Measurements from ENCODE around the gene MOGAT3.

Gene MOGAT3

DNA sequence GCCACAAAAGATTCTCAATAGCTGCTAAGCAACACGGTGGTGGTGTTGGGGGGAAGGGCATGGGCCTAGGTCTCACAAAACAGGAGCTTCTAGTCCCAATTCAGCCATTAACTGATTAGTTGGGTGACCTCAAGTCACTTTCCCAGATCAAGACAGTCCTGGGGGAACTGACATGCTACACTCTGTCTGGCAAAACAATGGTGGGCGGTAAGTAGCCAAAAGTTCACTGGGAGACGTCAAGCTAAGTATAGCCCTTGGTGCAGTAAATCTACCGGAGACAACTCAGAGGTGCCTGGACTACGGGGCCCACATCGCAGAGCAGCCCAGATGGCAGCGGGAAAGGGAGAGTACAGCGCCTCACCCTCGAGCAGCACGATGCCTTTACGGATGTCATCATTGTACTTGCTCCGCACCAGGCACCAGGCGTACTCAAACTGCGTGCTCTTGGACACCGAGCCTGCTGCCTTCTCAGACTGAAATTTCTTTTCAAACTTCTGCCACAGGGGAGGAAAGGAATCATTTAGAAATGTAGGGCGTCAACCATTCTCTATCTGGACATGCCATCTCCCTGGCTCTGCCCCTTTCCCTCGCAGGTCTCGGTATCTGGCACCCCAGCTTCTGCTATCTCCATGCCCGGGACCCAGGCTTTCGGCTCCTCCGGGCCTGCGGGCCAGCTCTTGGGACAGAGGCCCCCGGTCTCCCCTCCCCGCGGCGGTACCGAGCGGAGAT lies 43.0 kb upstream of the MOGAT3 start:
- Histone ChIP-seq H3K4me3 (ENCODE audit: control insufficient read depth in 1 of 7, extremely low read depth in 1 of 7, insufficient read depth in 4 of 7, low read depth in 2 of 7, low read length in 6 of 7) (peak overlapping the region; percentile 30 to 97 (median 92)), H3K4me1 (ENCODE audit: control extremely low read depth in 1 of 4, control insufficient read depth in 4 of 4, insufficient read depth in 4 of 4, low read length in 3 of 4) (peaks cover 0 to 60% (median 54%) of the 10 kb centered on the region in 4 experiments), H3K27me3 (replicated peaks in 2 of 5; ENCODE audit: control insufficient read depth in 4 of 5, insufficient read depth in 5 of 5, low read length in 4 of 5) (no peaks in the 10 kb centered on the region), H3K27ac (ENCODE audit: insufficient read depth in 1 of 2, low read depth in 1 of 2, low read length in 2 of 2, poor library complexity in 1 of 2, severe bottlenecking in 2 of 2) (peak overlapping the region; percentile 79 to 90), H3K36me3 (ENCODE audit: control insufficient read depth in 4 of 4, insufficient read depth in 4 of 4, low read length in 3 of 4) (peaks cover 2 to 36% (median 8%) of the 10 kb centered on the region in 4 experiments), H3K9me3 (ENCODE audit: control extremely low read depth in 1 of 5, control insufficient read depth in 4 of 5, insufficient read depth in 2 of 5, low read depth in 1 of 5, low read length in 4 of 5) (no peaks in the 10 kb centered on the region)
- ChIA-PET CTCF (interaction anchor here (0.5 to 4.7 kb wide), 22 partner anchors 9 to 1092 kb away, joined by 3 to 57 read pairs (median 3); partner anchors contain the start of genes PLOD3 and ZNHIT1), POLR2A (interaction anchor here (0.6 to 2.7 kb wide), 3 partner anchors 26 to 689 kb away, joined by 3 to 12 read pairs (median 3); partner anchors contain the start of genes PLOD3 and ZNHIT1)
- 15% methylated on average over 27 of the region's 28 CpGs for WGBS (ENCODE audit: insufficient coverage)
- DNase-seq = peak in 2 of 3 donors; percentile 80 to 87

DNA sequence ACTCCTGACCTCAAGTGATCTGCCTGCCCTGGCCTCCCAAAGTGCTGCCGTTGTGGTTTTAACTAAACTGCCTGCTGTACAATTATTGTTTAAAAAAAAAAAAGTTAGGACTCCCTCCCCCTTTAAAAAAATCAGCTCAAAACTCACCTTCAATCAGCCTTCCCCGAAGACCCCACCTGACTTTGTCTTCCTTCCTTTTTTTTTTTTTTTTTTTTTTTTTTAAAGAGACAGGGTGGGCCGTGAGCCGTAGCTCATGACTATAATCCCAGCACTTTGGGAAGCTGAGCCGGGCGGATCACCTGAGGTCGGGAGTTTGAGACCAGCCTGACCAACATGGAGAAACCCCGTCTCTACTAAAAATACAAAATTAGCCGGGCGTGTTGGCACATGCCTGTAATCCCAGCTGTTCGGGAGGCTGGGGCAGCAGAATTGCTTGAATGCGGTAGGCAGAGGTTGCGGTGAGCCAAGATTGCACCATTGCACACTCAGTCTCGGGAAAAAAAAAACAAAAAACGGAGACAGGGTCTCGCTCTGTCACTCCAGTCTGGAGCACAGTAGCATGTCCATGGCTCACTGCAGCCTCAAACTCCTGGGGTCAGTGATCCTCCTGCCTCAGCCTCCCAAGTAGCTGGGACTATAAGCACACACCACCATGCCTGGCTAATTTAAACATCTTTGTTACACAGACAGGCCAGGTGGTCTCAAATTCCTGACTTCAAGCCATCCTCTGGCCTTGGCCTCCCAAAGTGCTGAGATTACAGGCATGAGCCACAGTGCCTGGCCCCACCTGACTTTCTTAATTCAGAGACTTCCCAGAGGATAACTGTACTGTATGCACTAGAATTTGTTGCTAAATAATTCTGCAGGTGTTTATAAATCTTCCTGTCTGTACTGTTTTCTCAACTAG lies 40.9 kb upstream of the MOGAT3 start:
- DNase-seq = peak; percentile 32 to 81 (median 78)
- H3K9me3 ChIP-seq (ENCODE audit: control extremely low read depth in 1 of 5, control insufficient read depth in 4 of 5, insufficient read depth in 2 of 5, low read depth in 1 of 5, low read length in 4 of 5) = no peaks in the 10 kb centered on the region
- H3K4me3 ChIP-seq (ENCODE audit: control insufficient read depth in 1 of 7, extremely low read depth in 1 of 7, insufficient read depth in 4 of 7, low read depth in 2 of 7, low read length in 6 of 7) = peak overlapping the region in 3 of 7 experiments; percentile 38 to 43 (median 41)
- CTCF ChIA-PET = interaction anchor here (0.6 to 4.7 kb wide), 5 partner anchors 17 to 108 kb away, joined by 3 to 57 read pairs (median 3); partner anchors contain the start of genes PLOD3 and ZNHIT1
- WGBS (ENCODE audit: insufficient coverage) = 66% methylated on average over 7 of the region's 16 CpGs
- H3K27ac ChIP-seq (ENCODE audit: insufficient read depth in 1 of 2, low read depth in 1 of 2, low read length in 2 of 2, poor library complexity in 1 of 2, severe bottlenecking in 2 of 2) = peak overlapping the region in 1 of 2 experiments; percentile 29
- peaks cover 0 to 28% (median 5%) of the 10 kb centered on the region in 4 experiments for H3K36me3 ChIP-seq (ENCODE audit: control insufficient read depth in 4 of 4, insufficient read depth in 4 of 4, low read length in 3 of 4)
- peaks cover 2 to 80% (median 74%) of the 10 kb centered on the region in 4 experiments for H3K4me1 ChIP-seq (ENCODE audit: control extremely low read depth in 1 of 4, control insufficient read depth in 4 of 4, insufficient read depth in 4 of 4, low read length in 3 of 4)
- POLR2A ChIA-PET = interaction anchor here (0.6 kb wide), 1 partner anchor 64 kb away, joined by 3 read pairs; no protein-coding TSS in a partner anchor
- no peaks in the 10 kb centered on the region for H3K27me3 ChIP-seq (replicated peaks in 2 of 5; ENCODE audit: control insufficient read depth in 4 of 5, insufficient read depth in 5 of 5, low read length in 4 of 5)

DNA sequence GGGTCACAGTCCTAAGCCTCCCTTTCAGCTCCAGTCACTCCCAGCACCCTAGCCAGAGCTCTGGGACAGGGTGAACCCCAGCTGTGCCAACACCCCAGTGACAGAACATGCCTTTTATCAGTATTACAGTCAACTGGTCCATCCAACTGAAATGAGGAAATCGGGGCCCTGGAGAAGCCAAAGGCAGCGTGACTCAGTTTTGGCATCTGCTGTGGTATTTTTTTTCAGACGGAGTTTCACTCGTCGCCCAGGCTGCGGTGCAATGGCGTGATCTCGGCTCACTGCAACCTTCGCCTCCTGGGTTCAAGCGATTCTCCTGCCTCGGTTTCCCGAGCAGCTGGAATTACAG lies 40.2 kb upstream of the MOGAT3 start:
- DNase-seq = peak in 2 of 3 donors; percentile 56 to 67
- Histone ChIP-seq H3K4me1 (ENCODE audit: control extremely low read depth in 1 of 4, control insufficient read depth in 4 of 4, insufficient read depth in 4 of 4, low read length in 3 of 4) (peaks cover 2 to 87% (median 79%) of the 10 kb centered on the region in 4 experiments), H3K27me3 (replicated peaks in 2 of 5; ENCODE audit: control insufficient read depth in 4 of 5, insufficient read depth in 5 of 5, low read length in 4 of 5) (no peaks in the 10 kb centered on the region), H3K36me3 (ENCODE audit: control insufficient read depth in 4 of 4, insufficient read depth in 4 of 4, low read length in 3 of 4) (peaks cover 0 to 26% (median 5%) of the 10 kb centered on the region in 4 experiments), H3K4me3 (ENCODE audit: control insufficient read depth in 1 of 7, extremely low read depth in 1 of 7, insufficient read depth in 4 of 7, low read depth in 2 of 7, low read length in 6 of 7) (peak overlapping the region in 3 of 7 experiments; percentile 9 to 38 (median 26)), H3K27ac (ENCODE audit: insufficient read depth in 1 of 2, low read depth in 1 of 2, low read length in 2 of 2, poor library complexity in 1 of 2, severe bottlenecking in 2 of 2) (peak overlapping the region in 1 of 2 experiments; percentile 70), H3K9me3 (ENCODE audit: control extremely low read depth in 1 of 5, control insufficient read depth in 4 of 5, insufficient read depth in 2 of 5, low read depth in 1 of 5, low read length in 4 of 5) (no peaks in the 10 kb centered on the region)
- CTCF ChIA-PET = interaction anchor here (0.8 to 1.0 kb wide), 2 partner anchors 23 to 42 kb away, joined by 3 to 5 read pairs; partner anchors contain the start of genes PLOD3 and ZNHIT1
- WGBS (ENCODE audit: insufficient coverage) = 55% methylated on average over 12 of the region's 12 CpGs
- POLR2A ChIA-PET = no interaction called here

DNA sequence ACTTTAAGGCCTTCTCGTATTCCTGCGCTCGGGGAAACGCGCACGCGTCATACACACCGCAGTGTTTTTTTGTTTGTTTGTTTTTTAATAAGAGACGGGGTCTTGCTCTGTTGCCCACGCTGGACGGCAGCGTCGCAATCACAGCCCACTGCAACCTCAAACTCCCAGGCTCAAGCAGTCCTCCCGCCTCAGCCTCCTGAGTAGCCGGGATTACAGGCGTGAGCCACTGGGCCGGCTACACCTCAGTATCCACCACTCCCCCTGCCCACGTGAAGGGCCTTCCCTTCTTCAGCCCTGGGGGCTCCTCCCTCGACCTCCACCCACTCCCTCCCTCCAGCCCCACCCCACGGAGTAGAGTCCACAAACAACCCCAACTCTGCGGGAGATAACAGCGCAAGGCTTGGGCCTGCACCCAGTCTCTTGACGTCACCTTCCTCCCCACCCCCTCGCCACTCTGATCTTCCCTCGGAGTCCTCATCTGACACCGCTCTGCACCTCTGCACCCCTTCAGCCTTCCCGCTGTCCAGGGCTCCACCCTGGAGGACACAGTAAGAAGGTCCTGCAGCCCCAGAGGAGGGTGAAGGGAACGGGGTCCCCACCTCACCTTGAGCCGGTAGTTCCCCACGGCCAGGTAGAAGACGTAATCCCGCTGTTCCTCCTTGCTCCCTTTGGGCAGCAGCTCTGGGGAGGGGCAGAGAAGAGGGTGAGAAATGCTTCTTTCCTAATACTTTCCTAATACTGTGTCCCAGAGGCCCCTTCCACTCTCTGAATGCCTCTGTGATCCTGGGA lies 39.6 kb upstream of the MOGAT3 start:
- ChIA-PET CTCF (interaction anchor here (0.8 to 1.0 kb wide), 2 partner anchors 23 to 42 kb away, joined by 3 to 5 read pairs; partner anchors contain the start of genes PLOD3 and ZNHIT1), POLR2A (no interaction called here)
- Histone ChIP-seq H3K36me3 (ENCODE audit: control insufficient read depth in 4 of 4, insufficient read depth in 4 of 4, low read length in 3 of 4) (peaks cover 0 to 22% (median 5%) of the 10 kb centered on the region in 4 experiments), H3K9me3 (ENCODE audit: control extremely low read depth in 1 of 5, control insufficient read depth in 4 of 5, insufficient read depth in 2 of 5, low read depth in 1 of 5, low read length in 4 of 5) (no peaks in the 10 kb centered on the region), H3K4me3 (ENCODE audit: control insufficient read depth in 1 of 7, extremely low read depth in 1 of 7, insufficient read depth in 4 of 7, low read depth in 2 of 7, low read length in 6 of 7) (peak overlapping the region in 3 of 7 experiments; percentile 18 to 38 (median 26)), H3K27me3 (replicated peaks in 2 of 5; ENCODE audit: control insufficient read depth in 4 of 5, insufficient read depth in 5 of 5, low read length in 4 of 5) (no peaks in the 10 kb centered on the region), H3K27ac (ENCODE audit: insufficient read depth in 1 of 2, low read depth in 1 of 2, low read length in 2 of 2, poor library complexity in 1 of 2, severe bottlenecking in 2 of 2) (peak overlapping the region in 1 of 2 experiments; percentile 70), H3K4me1 (ENCODE audit: control extremely low read depth in 1 of 4, control insufficient read depth in 4 of 4, insufficient read depth in 4 of 4, low read length in 3 of 4) (peaks cover 2 to 88% (median 82%) of the 10 kb centered on the region in 4 experiments)
- 88% methylated on average over 20 of the region's 32 CpGs for WGBS (ENCODE audit: insufficient coverage)
- no peak for DNase-seq

DNA sequence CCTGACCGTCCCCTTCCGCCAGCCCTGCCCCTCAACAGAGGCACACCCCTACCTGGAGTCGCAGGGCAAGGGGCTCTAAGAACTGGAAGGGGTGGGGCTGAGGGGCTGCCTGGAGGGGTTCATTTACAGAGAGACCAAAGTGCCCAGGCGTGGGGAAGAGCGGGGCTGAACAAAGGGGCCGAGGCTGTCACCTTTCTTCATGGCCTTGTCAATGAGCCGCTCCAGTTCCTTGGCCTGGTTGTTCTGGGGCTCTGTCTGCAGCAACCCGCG lies 39.0 kb upstream of the MOGAT3 start:
- ChIA-PET CTCF (no interaction called here), POLR2A (no interaction called here)
- DNase-seq = no peak
- Histone ChIP-seq H3K4me3 (ENCODE audit: control insufficient read depth in 1 of 7, extremely low read depth in 1 of 7, insufficient read depth in 4 of 7, low read depth in 2 of 7, low read length in 6 of 7) (peak overlapping the region in 1 of 7 experiments; percentile 18), H3K9me3 (ENCODE audit: control extremely low read depth in 1 of 5, control insufficient read depth in 4 of 5, insufficient read depth in 2 of 5, low read depth in 1 of 5, low read length in 4 of 5) (no peaks in the 10 kb centered on the region), H3K27me3 (replicated peaks in 2 of 5; ENCODE audit: control insufficient read depth in 4 of 5, insufficient read depth in 5 of 5, low read length in 4 of 5) (no peaks in the 10 kb centered on the region), H3K4me1 (ENCODE audit: control extremely low read depth in 1 of 4, control insufficient read depth in 4 of 4, insufficient read depth in 4 of 4, low read length in 3 of 4) (peaks cover 2 to 88% (median 84%) of the 10 kb centered on the region in 4 experiments), H3K36me3 (ENCODE audit: control insufficient read depth in 4 of 4, insufficient read depth in 4 of 4, low read length in 3 of 4) (peaks cover 0 to 26% (median 5%) of the 10 kb centered on the region in 4 experiments), H3K27ac (ENCODE audit: insufficient read depth in 1 of 2, low read depth in 1 of 2, low read length in 2 of 2, poor library complexity in 1 of 2, severe bottlenecking in 2 of 2) (peak overlapping the region in 1 of 2 experiments; percentile 72)
- 96% methylated on average over 4 of the region's 9 CpGs for WGBS (ENCODE audit: insufficient coverage)

DNA sequence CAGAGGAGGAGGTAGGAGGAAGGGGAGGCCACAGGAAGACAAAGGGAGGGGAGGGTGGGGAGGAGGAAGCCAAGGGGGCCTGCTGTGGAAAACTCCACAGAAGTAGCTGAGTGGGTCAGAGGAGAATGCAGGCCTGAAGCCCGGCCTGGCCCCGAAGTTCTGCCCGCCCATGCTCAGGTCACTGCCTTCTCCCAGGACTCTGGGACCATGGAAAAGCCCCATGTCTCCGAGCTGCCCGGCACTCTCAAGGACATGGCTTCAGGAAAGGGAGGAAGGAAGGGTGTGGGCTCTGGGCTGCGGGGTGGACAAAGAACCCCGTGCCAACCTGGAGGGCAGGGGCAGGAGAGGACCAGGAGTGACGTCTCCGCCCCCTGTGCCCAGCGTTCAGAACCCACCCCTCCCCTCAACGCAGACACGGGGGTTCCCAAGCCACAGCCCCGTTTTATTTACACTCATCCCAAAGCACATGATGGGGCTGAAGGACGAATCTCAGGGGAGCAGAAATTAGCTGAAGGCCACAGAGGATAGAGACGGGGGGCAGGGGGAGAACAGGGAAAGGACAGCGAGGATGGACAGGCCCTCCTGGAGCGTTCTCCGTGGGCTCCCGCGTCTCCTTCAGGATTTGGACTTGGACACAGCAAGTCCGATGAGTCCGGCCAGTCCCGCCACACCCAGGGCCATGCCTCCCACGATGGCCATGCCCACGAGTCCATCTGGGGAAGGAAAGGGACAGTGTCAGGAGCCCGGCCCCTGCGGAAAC lies 38.5 kb upstream of the MOGAT3 start:
- Histone ChIP-seq H3K4me1 (ENCODE audit: control extremely low read depth in 1 of 4, control insufficient read depth in 4 of 4, insufficient read depth in 4 of 4, low read length in 3 of 4) (peaks cover 2 to 86% (median 84%) of the 10 kb centered on the region in 4 experiments), H3K36me3 (ENCODE audit: control insufficient read depth in 4 of 4, insufficient read depth in 4 of 4, low read length in 3 of 4) (peaks cover 0 to 30% (median 5%) of the 10 kb centered on the region in 4 experiments), H3K9me3 (ENCODE audit: control extremely low read depth in 1 of 5, control insufficient read depth in 4 of 5, insufficient read depth in 2 of 5, low read depth in 1 of 5, low read length in 4 of 5) (no peaks in the 10 kb centered on the region), H3K27ac (ENCODE audit: insufficient read depth in 1 of 2, low read depth in 1 of 2, low read length in 2 of 2, poor library complexity in 1 of 2, severe bottlenecking in 2 of 2) (peak overlapping the region; percentile 54 to 72), H3K27me3 (replicated peaks in 2 of 5; ENCODE audit: control insufficient read depth in 4 of 5, insufficient read depth in 5 of 5, low read length in 4 of 5) (no peaks in the 10 kb centered on the region), H3K4me3 (ENCODE audit: control insufficient read depth in 1 of 7, extremely low read depth in 1 of 7, insufficient read depth in 4 of 7, low read depth in 2 of 7, low read length in 6 of 7) (peak overlapping the region in 5 of 7 experiments; percentile 15 to 80 (median 77))
- ChIA-PET CTCF (interaction anchor here (1.0 to 4.0 kb wide), 3 partner anchors 9 to 51 kb away, joined by 3 to 24 read pairs (median 5); partner anchors contain the start of genes PLOD3 and ZNHIT1), POLR2A (interaction anchor here (0.7 kb wide), 1 partner anchor 20 kb away, joined by 3 read pairs; no protein-coding TSS in a partner anchor)
- no peak for DNase-seq
- 46% methylated on average over 18 of the region's 27 CpGs for WGBS (ENCODE audit: insufficient coverage)

All from common myeloid progenitor, CD34-positive (primary cell).